Measurements from ENCODE around the gene TTC39C. TPM values are rescaled to one million over a fixed set of nuclear protein-coding genes. Genes with fewer than 3 reads are reported as not detected.

Gene TTC39C
- total and polyA plus RNA-seq, 2 of the 8 experiments (the other 6 are each of a cell fraction or from before 2014, with no cell fraction given), result 8.1 to 79.1 TPM

- no peak overlapping the region for H3K4ac ChIP-seq (replicated peaks; ENCODE audit: insufficient read length, low read depth, low read length)
- no peaks in the 10 kb centered on the region for H3K23me2 ChIP-seq (ENCODE audit: low read depth, low read length)
- 97% methylated on average over 4 of the region's 4 CpGs; no CpG with 5 or more reads in 1 of the 2 experiments for WGBS, 2 experiments (ENCODE audit: extremely low coverage in 1 of 2, insufficient coverage in 1 of 2, insufficient read length in 1 of 2, insufficient replicate concordance in 2 of 2, low coverage in 1 of 2, low lambda C conversion rate in 2 of 2, missing lambda C conversion rate in 1 of 2)
- H2BK12ac ChIP-seq (ENCODE audit: low read depth, low read length), result no peak overlapping the region
- H2BK5ac ChIP-seq (ENCODE audit: low read depth, low read length), result no peak overlapping the region
- H3K9ac ChIP-seq (replicated peaks in 1 of 4; ENCODE audit: extremely low read depth in 1 of 4, low read depth in 3 of 4, low read length in 3 of 4), result no peak overlapping the region
- POLR2A ChIA-PET (ENCODE audit: partially characterized antibody), result interaction anchor here (2.2 kb wide), 1 partner anchor 10 kb away, joined by 5 read pairs; the partner anchor contains the start of gene CABYR
- no peaks in the 10 kb centered on the region for H3K9me3 ChIP-seq (ENCODE audit: insufficient read depth in 2 of 2, low read depth in 1 of 2, low read length in 1 of 2)
- no peak overlapping the region for H2AK5ac ChIP-seq (ENCODE audit: low read depth, low read length)
- H2AFZ ChIP-seq (ENCODE audit: low read length), result no peak overlapping the region
- no peak overlapping the region for H4K8ac ChIP-seq (ENCODE audit: extremely low read depth, insufficient read depth, low read length)
- FAIRE-seq (no peak), DNase-seq (ENCODE audit: low read depth in 1 of 2, low spot score in 2 of 2) (no peak)
- no peak overlapping the region for H3K14ac ChIP-seq (ENCODE audit: insufficient read length)
- no peak overlapping the region for H4K91ac ChIP-seq (replicated peaks; ENCODE audit: insufficient read length, low read length)
- H3K79me2 ChIP-seq (ENCODE audit: control insufficient read depth in 1 of 2, insufficient read depth in 2 of 2, low read length in 2 of 2), result no peaks in the 10 kb centered on the region
- no peak overlapping the region for H2BK20ac ChIP-seq (ENCODE audit: low read length)
- H4K5ac ChIP-seq (ENCODE audit: insufficient read length, low read depth, low read length), result no peak overlapping the region
- H4K20me1 ChIP-seq (replicated peaks in 1 of 2; ENCODE audit: control insufficient read depth in 1 of 2, insufficient read depth in 2 of 2, low read length in 2 of 2), result no peaks in the 10 kb centered on the region
- no peak overlapping the region for H3K27ac ChIP-seq (ENCODE audit: low read depth, low read length)
- no peak overlapping the region for H2BK120ac ChIP-seq (replicated peaks; ENCODE audit: low read depth, low read length)
- TF ChIP-seq MAFK (IDR thresholded peaks at IDR 0.05; ENCODE audit: low read depth, low read length), result no peak
- no peak for TF ChIP-seq RFX5 (IDR thresholded peaks at IDR 0.05; ENCODE audit: borderline replicate concordance, low read depth, low read length)
- TF ChIP-seq ATF3 (IDR thresholded peaks at IDR 0.05; ENCODE audit: insufficient read depth, low read depth, low read length), result no peak
- no peak for TF ChIP-seq RNF2 (IDR thresholded peaks at IDR 0.05; ENCODE audit: borderline replicate concordance, low read depth, low read length, missing control alignments, poor library complexity, severe bottlenecking)
- H3K36me3 ChIP-seq (ENCODE audit: control insufficient read depth in 2 of 4, insufficient read depth in 4 of 4, low read length in 3 of 4), result peaks cover 0 to 20% (median 1%) of the 10 kb centered on the region in 4 experiments; a peak in 3 of 8 replicates
- no peak overlapping the region for H3K23ac ChIP-seq (ENCODE audit: insufficient read length)
- no peak overlapping the region for H3K4me2 ChIP-seq (ENCODE audit: insufficient read depth in 1 of 2, low read depth in 2 of 2, low read length in 2 of 2)
- no peak overlapping the region for H3K56ac ChIP-seq (replicated peaks; ENCODE audit: insufficient read length, low read depth, low read length)
- CTCF ChIA-PET (ENCODE audit: partially characterized antibody), result interaction anchor here (0.5 kb wide), 1 partner anchor 525 kb away, joined by 4 read pairs; no protein-coding TSS in a partner anchor
- H3K4me1 ChIP-seq (replicated peaks in 1 of 4; ENCODE audit: control insufficient read depth in 3 of 4, insufficient read depth in 4 of 4, low read length in 3 of 4), result no peaks in the 10 kb centered on the region
- H2BK15ac ChIP-seq (ENCODE audit: low read length), result no peak overlapping the region
- H3K79me1 ChIP-seq (ENCODE audit: low read depth, low read length), result no peaks in the 10 kb centered on the region
- H3K4me3 ChIP-seq (ENCODE audit: extremely low read depth in 1 of 4, insufficient read depth in 2 of 4, low read depth in 3 of 4, low read length in 4 of 4), result no peak overlapping the region
- no peak overlapping the region for H3K18ac ChIP-seq (ENCODE audit: extremely low read depth, low read length)
- H3K27me3 ChIP-seq (replicated peaks in 1 of 4; ENCODE audit: control insufficient read depth in 3 of 4, extremely low read depth in 1 of 4, insufficient read depth in 3 of 4, low read length in 3 of 4), result no peaks in the 10 kb centered on the region
Observed at GRCh38 chr18:24128700-24129099, 114.1 kb downstream of the TTC39C start.

All from H1 (cell line).